CD14-positive monocyte (primary cell): ENCODE data around the gene DDX20. TPM values are rescaled to one million over a fixed set of nuclear protein-coding genes. Genes with fewer than 3 reads are reported as not detected.

ENCODE experiments used
- DNase-seq, 3 donors: peaks; one replicate each; pipeline ENCODE4 v3.0.0-alpha.2; 2011 to 2022
- H2AFZ ChIP-seq: 2 replicates; pipeline ENCODE4 v1.6.0; 2012; ENCODE audit warnings: mild to moderate bottlenecking, low read depth, low read length, inconsistent platforms; ENCODE audit not compliant: insufficient read depth, poor library complexity, severe bottlenecking
- H3K27ac ChIP-seq, 2 donors: 1 replicate in 1 of 2; 2 replicates in 1 of 2; pipeline ENCODE4 v1.5.1; 2012 to 2013; ENCODE audit warnings: low read length in 2 of 2, control low read depth in 1 of 2, inconsistent platforms in 1 of 2, low read depth in 1 of 2, mild to moderate bottlenecking in 1 of 2
- H3K27me3 ChIP-seq, 2 donors: one replicate each; pipeline versions ENCODE4 v1.6.0 to v1.6.1; 2011 to 2013; ENCODE audit warnings: low read length in 2 of 2; ENCODE audit not compliant: control insufficient read depth in 2 of 2, insufficient read depth in 2 of 2
- H3K36me3 ChIP-seq, 2 donors: replicated peaks in 1 of 2; 1 replicate in 1 of 2; 2 replicates in 1 of 2; pipeline versions ENCODE4 v1.5.1 to v1.6.1; 2012 to 2013; ENCODE audit warnings: low read length in 2 of 2, control low read depth in 1 of 2, inconsistent platforms in 1 of 2, mild to moderate bottlenecking in 1 of 2; ENCODE audit not compliant: insufficient read depth in 2 of 2, control insufficient read depth in 1 of 2
- H3K4me1 ChIP-seq, 2 donors: 1 replicate in 1 of 2; 2 replicates in 1 of 2; pipeline versions ENCODE4 v1.5.1 to v1.6.1; 2012 to 2013; ENCODE audit warnings: low read length in 2 of 2, control low read depth in 1 of 2, inconsistent platforms in 1 of 2, mild to moderate bottlenecking in 1 of 2, moderate library complexity in 1 of 2; ENCODE audit not compliant: insufficient read depth in 2 of 2, control insufficient read depth in 1 of 2
- H3K4me2 ChIP-seq: replicated peaks from 2 replicates; pipeline ENCODE3; 2012; ENCODE audit warnings: low read length, moderate library complexity, mild to moderate bottlenecking; ENCODE audit not compliant: poor library complexity, severe bottlenecking; ENCODE audit errors: extremely low read depth
- H3K4me3 ChIP-seq, 3 experiments: fragments of 200-600 bp in 1 of 3; sonication (generic) in 1 of 3; replicated peaks in 1 of 3; 1 replicate in 2 of 3; 2 replicates in 1 of 3; pipeline ENCODE4 v1.5.1; 2011 to 2013; ENCODE audit warnings: low read length in 3 of 3, mild to moderate bottlenecking in 3 of 3, control low read depth in 2 of 3, low read depth in 2 of 3, inconsistent platforms in 1 of 3, moderate library complexity in 1 of 3
- H3K79me2 ChIP-seq: 2 replicates; pipeline ENCODE4 v1.6.0; 2012; ENCODE audit warnings: mild to moderate bottlenecking, control low read depth, inconsistent platforms, low read length, moderate library complexity; ENCODE audit not compliant: insufficient read depth
- H3K9ac ChIP-seq: 2 replicates; pipeline ENCODE4 v1.6.0; 2017; ENCODE audit warnings: low read length, mild to moderate bottlenecking; ENCODE audit not compliant: insufficient read depth, poor library complexity, severe bottlenecking
- H3K9me3 ChIP-seq, 2 donors: replicated peaks in 1 of 2; 1 replicate in 1 of 2; 2 replicates in 1 of 2; pipeline versions ENCODE4 v1.5.1 to v1.6.1; 2012 to 2013; ENCODE audit warnings: low read length in 2 of 2, control low read depth in 1 of 2; ENCODE audit not compliant: control insufficient read depth in 1 of 2, insufficient read depth in 1 of 2
- H4K20me1 ChIP-seq: 2 replicates; pipeline ENCODE4 v1.6.0; 2012; ENCODE audit warnings: mild to moderate bottlenecking, low read length, control low read depth, moderate library complexity; ENCODE audit not compliant: insufficient read depth
- H3K27ac Mint-ChIP-seq, 7 donors: one replicate each; pipeline ENCODE4 v1.8.0; 2020; ENCODE audit warnings: mild to moderate bottlenecking in 7 of 7, mixed read lengths in 7 of 7, moderate library complexity in 6 of 7, inconsistent platforms in 2 of 7
- H3K27me3 Mint-ChIP-seq, 3 donors: one replicate each; pipeline ENCODE4 v1.8.0; 2021 to 2022; ENCODE audit warnings: low read depth in 3 of 3, mild to moderate bottlenecking in 3 of 3, mixed read lengths in 3 of 3, moderate library complexity in 3 of 3, inconsistent platforms in 1 of 3
- H3K36me3 Mint-ChIP-seq, 2 donors: one replicate each; pipeline ENCODE4 v1.8.0; 2020; ENCODE audit warnings: mixed read lengths in 2 of 2, inconsistent platforms in 1 of 2, mild to moderate bottlenecking in 1 of 2
- H3K4me1 Mint-ChIP-seq: one replicate; pipeline ENCODE4 v1.8.0; 2020; ENCODE audit warnings: mild to moderate bottlenecking, mixed read lengths
- H3K4me3 Mint-ChIP-seq, 2 donors: one replicate each; pipeline ENCODE4 v1.8.0; 2020; ENCODE audit warnings: mild to moderate bottlenecking in 2 of 2, mixed read lengths in 2 of 2, moderate library complexity in 1 of 2
- H3K9me3 Mint-ChIP-seq, 7 donors: one replicate each; pipeline ENCODE4 v1.8.0; 2020 to 2022; ENCODE audit warnings: mixed read lengths in 7 of 7, mild to moderate bottlenecking in 6 of 7, moderate library complexity in 6 of 7, inconsistent platforms in 2 of 7
- CTCF ChIP-seq: fragments of 200-600 bp; IDR thresholded peaks from one replicate; pipeline ENCODE4 v1.8.0; 2022; ENCODE audit warnings: antibody characterized with exemption, mild to moderate bottlenecking
- WGBS: methylation state at CpG from one replicate; pipeline ENCODE4 v1.1.5; 2013; ENCODE audit warnings: missing lambda C conversion rate; ENCODE audit not compliant: insufficient coverage; 5-methylcytosine and 5-hydroxymethylcytosine counted together
- intact Hi-C, 2 donors: fragments of 100-400 bp; cut with micrococcal nuclease; formaldehyde crosslinking; loops; one replicate each; pipeline versions ENCODE4 v1.15.0 to v1.15.1; 2023
- polyA plus RNA-seq, 3 donors: library from polyadenylated mRNA; depleted of rRNA in 1 of 3; unstranded in 2 of 3; stranded (reverse) in 1 of 3; fragments of 300-500 nt in 2 of 3; fragments of >200 nt in 1 of 3; fragmentation: Illumina TruSeq in 2 of 3; gene quantifications; 1 replicate in 2 of 3; 2 replicates in 1 of 3; pipeline ENCODE4 v1.2.3, GENCODE V29; 2012 to 2021

DDX20 gene
- polyA plus RNA-seq, 3 donors: 3.1 to 4.1 (median 4.0) TPM

GRCh38 chr1:111745675-111746613, 9.8 kb upstream of the DDX20 start:
- Histone ChIP-seq H3K27ac (no peak overlapping the region), H3K4me2 (no peak overlapping the region), H3K4me3 (no peak overlapping the region), H4K20me1 (no peaks in the 10 kb centered on the region), H3K27me3 (peaks cover 19 to 26% of the 10 kb centered on the region in 2 donors), H3K9me3 (peaks cover 0 to 3% of the 10 kb centered on the region in 2 donors), H3K9ac (no peak overlapping the region), H2AFZ (no peak overlapping the region), H3K79me2 (no peaks in the 10 kb centered on the region), H3K36me3 (no peaks in the 10 kb centered on the region), H3K4me1 (no peaks in the 10 kb centered on the region)
- H3K9me3 Mint-ChIP-seq: peaks cover under 1 to 6% (median 2%) of the 10 kb centered on the region in 7 donors
- H3K27ac Mint-ChIP-seq: no peak overlapping the region
- no peak for TF ChIP-seq CTCF
- peaks cover under 1 to 1% of the 10 kb centered on the region in 2 donors for H3K36me3 Mint-ChIP-seq
- 100% methylated on average over 3 of the region's 9 CpGs for WGBS
- peaks cover 26 to 28% (median 28%) of the 10 kb centered on the region in 3 donors for H3K27me3 Mint-ChIP-seq
- H3K4me3 Mint-ChIP-seq: no peak overlapping the region
- DNase-seq: no peak
- peaks cover 5% of the 10 kb centered on the region for H3K4me1 Mint-ChIP-seq
- intact Hi-C loops: loop anchor here in 1 of 2 donors (2.0 to 10.0 kb wide), 2 partner anchors 29 to 261 kb away; no protein-coding TSS in a partner anchor

- H3K79me2 ChIP-seq: no peaks in the 10 kb centered on the region
- intact Hi-C loops: loop anchor here in 1 of 2 donors (2.0 to 10.0 kb wide), 2 partner anchors 30 to 262 kb away; no protein-coding TSS in a partner anchor
- H2AFZ ChIP-seq: no peak overlapping the region
- H3K36me3 ChIP-seq: no peaks in the 10 kb centered on the region
- H3K9me3 ChIP-seq: no peaks in the 10 kb centered on the region
- Mint-ChIP-seq H3K36me3 (no peaks in the 10 kb centered on the region), H3K9me3 (peaks cover 0 to 2% (median 0%) of the 10 kb centered on the region in 7 donors), H3K4me1 (peaks cover 5% of the 10 kb centered on the region), H3K27me3 (peaks cover 20 to 21% (median 21%) of the 10 kb centered on the region in 3 donors), H3K27ac (no peak overlapping the region), H3K4me3 (no peak overlapping the region)
- H4K20me1 ChIP-seq: no peaks in the 10 kb centered on the region
- 100% methylated on average over 1 of the region's 2 CpGs for WGBS
- peaks cover under 1 to 2% of the 10 kb centered on the region in 2 donors for H3K4me1 ChIP-seq
- DNase-seq: no peak
- no peak overlapping the region for H3K4me3 ChIP-seq
- no peak overlapping the region for H3K4me2 ChIP-seq
- H3K27ac ChIP-seq: no peak overlapping the region
- H3K9ac ChIP-seq: no peak overlapping the region
- TF ChIP-seq CTCF: no peak
- H3K27me3 ChIP-seq: peaks cover 12 to 20% of the 10 kb centered on the region in 2 donors
These were observed 9.1 kb upstream of the DDX20 start for GRCh38 chr1:111746614-111746999.
